Skeletal muscle satellite cell (primary cell): ENCODE measurements around the gene BEX3.
"Not testable (repeated sequence)": the region's sequence is repeated elsewhere in the genome, so short reads cannot be mapped to it uniquely, and the experiment has no call there.

Experiments used
- H3K27me3 ChIP-seq: 2 replicates; pipeline ENCODE4 v1.7.0; 2013; ENCODE audit warnings: low read length; ENCODE audit not compliant: control insufficient read depth, insufficient read depth
- H3K36me3 ChIP-seq: 2 replicates; pipeline ENCODE4 v1.7.0; 2013; ENCODE audit warnings: mild to moderate bottlenecking, control low read depth, low read length; ENCODE audit not compliant: insufficient read depth
- H3K4me1 ChIP-seq: 2 replicates; pipeline ENCODE4 v1.7.0; 2013; ENCODE audit warnings: low read length; ENCODE audit not compliant: control insufficient read depth, insufficient read depth
- H3K4me2 ChIP-seq: 2 replicates; pipeline ENCODE4 v1.7.0; 2013; ENCODE audit warnings: mild to moderate bottlenecking, low read length
- H3K4me3 ChIP-seq: 2 replicates; pipeline ENCODE4 v1.7.0; 2013; ENCODE audit warnings: low read length
- H3K9ac ChIP-seq: 2 replicates; pipeline ENCODE4 v1.7.0; 2013; ENCODE audit warnings: mild to moderate bottlenecking, low read depth, low read length, moderate library complexity
- H3K9me3 ChIP-seq: replicated peaks from 2 replicates; pipeline ENCODE4 v1.7.0; 2013; ENCODE audit warnings: mild to moderate bottlenecking, control low read depth, low read length

The BEX3 gene

GRCh38 chrX:103406256-103406655 lies 29.9 kb downstream of the BEX3 start:
- Histone ChIP-seq H3K9me3 (no peaks in the 10 kb centered on the region), H3K4me2 (no peak overlapping the region), H3K9ac (no peak overlapping the region), H3K4me1 (peaks cover 6% of the 10 kb centered on the region), H3K4me3 (no peak overlapping the region), H3K36me3 (no peaks in the 10 kb centered on the region), H3K27me3 (peaks cover 4% of the 10 kb centered on the region)

GRCh38 chrX:103407776-103408175 lies 31.4 kb downstream of the BEX3 start:
- Histone ChIP-seq H3K9me3 (no peaks in the 10 kb centered on the region), H3K36me3 (no peaks in the 10 kb centered on the region), H3K4me1 (peaks cover 6% of the 10 kb centered on the region), H3K27me3 (peaks cover 4% of the 10 kb centered on the region), H3K4me2 (no peak overlapping the region), H3K9ac (no peak overlapping the region), H3K4me3 (no peak overlapping the region)

- H3K4me2 ChIP-seq, H3K36me3 ChIP-seq, H3K27me3 ChIP-seq, H3K9me3 ChIP-seq, H3K9ac ChIP-seq, H3K4me1 ChIP-seq, H3K4me3 ChIP-seq: not testable (repeated sequence)
Measured at GRCh38 chrX:103411721-103412120, 35.4 kb downstream of the BEX3 start.

- no peaks in the 10 kb centered on the region for H3K9me3 ChIP-seq
- H3K4me2 ChIP-seq = no peak overlapping the region
- H3K4me1 ChIP-seq = peaks cover 18% of the 10 kb centered on the region
- H3K9ac ChIP-seq = no peak overlapping the region
- H3K27me3 ChIP-seq = no peaks in the 10 kb centered on the region
- H3K36me3 ChIP-seq = no peaks in the 10 kb centered on the region
- no peak overlapping the region for H3K4me3 ChIP-seq
Measured at GRCh38 chrX:103413705-103414387, 37.5 kb downstream of the BEX3 start.

- Histone ChIP-seq H3K9ac (no peak overlapping the region), H3K27me3 (no peaks in the 10 kb centered on the region), H3K36me3 (no peaks in the 10 kb centered on the region), H3K4me1 (peaks cover 18% of the 10 kb centered on the region), H3K4me3 (no peak overlapping the region), H3K9me3 (no peaks in the 10 kb centered on the region), H3K4me2 (no peak overlapping the region)
Measured at GRCh38 chrX:103414561-103414960, 38.2 kb downstream of the BEX3 start.

GRCh38 chrX:103415068-103415467 lies 38.7 kb downstream of the BEX3 start:
- no peaks in the 10 kb centered on the region for H3K36me3 ChIP-seq
- no peak overlapping the region for H3K4me2 ChIP-seq
- no peak overlapping the region for H3K4me3 ChIP-seq
- H3K9me3 ChIP-seq = no peaks in the 10 kb centered on the region
- peaks cover 18% of the 10 kb centered on the region for H3K4me1 ChIP-seq
- H3K9ac ChIP-seq = no peak overlapping the region
- H3K27me3 ChIP-seq = no peaks in the 10 kb centered on the region

GRCh38 chrX:103415528-103415927 lies 39.2 kb downstream of the BEX3 start:
- Histone ChIP-seq H3K4me3 (no peak overlapping the region), H3K9ac (no peak overlapping the region), H3K4me1 (peaks cover 18% of the 10 kb centered on the region), H3K36me3 (no peaks in the 10 kb centered on the region), H3K4me2 (no peak overlapping the region), H3K9me3 (no peaks in the 10 kb centered on the region), H3K27me3 (no peaks in the 10 kb centered on the region)

- H3K9ac ChIP-seq = no peak overlapping the region
- H3K9me3 ChIP-seq = no peaks in the 10 kb centered on the region
- H3K4me3 ChIP-seq = no peak overlapping the region
- no peaks in the 10 kb centered on the region for H3K27me3 ChIP-seq
- no peaks in the 10 kb centered on the region for H3K36me3 ChIP-seq
- peaks cover 18% of the 10 kb centered on the region for H3K4me1 ChIP-seq
- H3K4me2 ChIP-seq = peak overlapping the region; percentile 52
Measured at GRCh38 chrX:103417370-103417769, 41.0 kb downstream of the BEX3 start.

GRCh38 chrX:103417933-103418332 lies 41.6 kb downstream of the BEX3 start:
- Histone ChIP-seq H3K4me2 (peak overlapping the region; percentile 52), H3K9me3 (no peaks in the 10 kb centered on the region), H3K4me1 (peaks cover 18% of the 10 kb centered on the region), H3K27me3 (no peaks in the 10 kb centered on the region), H3K9ac (peak overlapping the region; percentile 27), H3K4me3 (no peak overlapping the region), H3K36me3 (no peaks in the 10 kb centered on the region)

- no peak overlapping the region for H3K4me2 ChIP-seq
- no peak overlapping the region for H3K9ac ChIP-seq
- H3K36me3 ChIP-seq = no peaks in the 10 kb centered on the region
Measured at GRCh38 chrX:103418811-103419340, 42.5 kb downstream of the BEX3 start.

GRCh38 chrX:103423955-103424638 lies 47.8 kb downstream of the BEX3 start:
- H3K4me2 ChIP-seq = no peak overlapping the region
- H3K9me3 ChIP-seq = no peaks in the 10 kb centered on the region
- no peaks in the 10 kb centered on the region for H3K27me3 ChIP-seq
- H3K9ac ChIP-seq = no peak overlapping the region
- H3K36me3 ChIP-seq = no peaks in the 10 kb centered on the region
- H3K4me3 ChIP-seq = no peak overlapping the region
- H3K4me1 ChIP-seq = no peaks in the 10 kb centered on the region

More at GRCh38 chrX:103418811-103419340, 42.5 kb downstream of the BEX3 start:
- Histone ChIP-seq H3K4me1 (peaks cover 18% of the 10 kb centered on the region), H3K27me3 (no peaks in the 10 kb centered on the region), H3K9me3 (no peaks in the 10 kb centered on the region), H3K4me3 (no peak overlapping the region)
